HG03558 (cell line): Measurements from ENCODE around the gene ENPP3.

ENCODE experiments used
- ATAC-seq: cut with Tn5 transposase; IDR thresholded peaks from one replicate; pipeline ENCODE4 v1.9.1; 2021; ENCODE audit warnings: moderate number of reproducible peaks; ENCODE audit not compliant: unreplicated experiment; ENCODE audit errors: extremely low read depth

ENPP3 gene

DNA sequence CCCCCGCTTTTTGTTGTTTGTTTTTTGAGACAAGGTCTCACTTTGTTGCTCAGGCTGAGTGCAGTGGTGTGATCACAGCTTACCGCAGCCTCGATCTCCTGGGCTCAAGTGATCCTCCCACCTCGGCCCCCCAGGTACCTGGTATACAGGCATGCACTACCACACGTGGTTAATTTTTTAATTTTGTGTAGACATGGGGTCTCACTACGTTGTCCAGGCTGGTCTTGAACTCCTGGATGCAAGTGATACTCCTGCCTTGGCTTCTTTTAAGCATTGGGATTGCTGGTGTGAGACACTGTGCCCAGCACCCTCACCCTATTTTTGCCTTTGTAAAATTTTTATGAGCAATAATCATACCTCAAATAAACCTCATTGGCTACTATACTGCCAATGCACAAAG lies 5.5 kb downstream of the ENPP3 start:
- ATAC-seq: no peak

DNA sequence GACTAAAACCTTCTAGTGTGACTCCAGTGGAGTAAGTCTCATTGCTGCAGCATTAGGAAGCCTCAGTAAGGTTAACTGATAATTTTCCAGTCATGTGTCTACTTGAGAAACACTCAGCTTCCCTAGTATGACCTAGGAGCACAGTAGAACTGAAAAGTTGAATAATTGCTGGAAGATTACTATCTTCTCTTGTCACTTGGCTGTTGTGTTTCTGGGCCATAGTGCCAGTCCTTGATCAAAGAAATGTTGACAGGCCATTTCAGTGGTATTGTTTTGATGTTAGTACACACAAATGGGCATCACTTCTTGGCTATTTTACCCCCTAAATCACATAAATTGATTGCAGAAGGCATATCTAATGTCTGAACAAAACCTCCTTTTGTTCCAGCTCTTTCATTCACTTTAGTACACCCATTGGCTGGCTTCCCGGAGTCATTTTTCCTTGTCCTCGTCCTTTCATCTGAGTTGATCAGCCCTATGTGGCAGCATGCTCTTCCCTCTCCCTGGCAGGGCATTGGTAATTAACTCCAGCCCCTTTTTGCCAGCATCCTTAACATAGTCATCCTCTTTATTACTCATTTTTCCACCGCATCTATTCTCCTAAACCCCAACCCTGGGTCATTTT lies 6.0 kb downstream of the ENPP3 start:
- ATAC-seq: no peak

DNA sequence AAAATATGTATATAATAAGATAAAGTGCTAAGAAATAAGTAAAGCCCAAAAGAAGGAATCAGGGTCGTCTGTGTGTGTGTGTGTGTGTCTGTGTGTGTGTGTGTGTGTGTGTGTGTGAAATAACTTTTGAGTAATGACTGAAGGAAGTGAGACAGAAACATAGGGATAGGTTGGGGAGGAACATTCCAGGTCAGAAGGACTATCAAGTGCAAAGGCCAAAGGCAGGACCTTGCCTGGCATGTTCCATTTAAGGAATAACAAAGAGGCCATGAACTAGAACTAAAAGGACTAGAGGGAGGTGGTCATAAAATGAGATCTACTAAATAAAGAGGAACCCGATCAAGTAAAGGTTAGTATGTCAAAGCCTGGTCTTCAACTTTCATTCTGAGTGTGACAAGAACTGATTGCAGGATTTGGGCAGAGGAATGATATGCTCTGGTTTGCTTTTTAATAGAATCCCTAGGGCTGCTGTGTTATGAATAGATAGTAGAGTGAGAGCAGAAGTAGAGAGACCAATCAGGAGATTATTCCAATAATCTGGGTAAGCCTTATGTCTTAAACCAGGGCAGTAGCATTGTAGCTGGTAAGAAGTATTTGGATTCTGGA lies 6.9 kb downstream of the ENPP3 start:
- ATAC-seq: no peak

DNA sequence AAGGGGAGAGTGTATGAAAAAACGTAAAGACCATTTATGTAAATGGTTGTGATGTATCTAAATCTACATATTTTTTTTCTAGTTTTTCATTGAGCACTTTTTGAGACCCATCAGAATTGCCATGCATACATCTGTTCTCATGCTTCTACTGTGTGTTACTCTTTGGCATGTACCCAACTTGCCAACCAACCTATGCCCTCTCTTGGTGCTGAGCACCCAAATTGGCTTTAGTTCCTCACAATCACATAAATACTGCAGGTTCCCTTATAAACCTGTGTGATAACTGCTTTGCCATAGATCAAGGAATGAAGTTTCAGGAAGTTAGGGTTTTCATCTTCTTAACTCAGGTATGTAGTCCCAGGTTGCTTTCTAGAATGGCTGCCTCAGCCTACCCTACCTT lies 7.8 kb downstream of the ENPP3 start:
- ATAC-seq: no peak

DNA sequence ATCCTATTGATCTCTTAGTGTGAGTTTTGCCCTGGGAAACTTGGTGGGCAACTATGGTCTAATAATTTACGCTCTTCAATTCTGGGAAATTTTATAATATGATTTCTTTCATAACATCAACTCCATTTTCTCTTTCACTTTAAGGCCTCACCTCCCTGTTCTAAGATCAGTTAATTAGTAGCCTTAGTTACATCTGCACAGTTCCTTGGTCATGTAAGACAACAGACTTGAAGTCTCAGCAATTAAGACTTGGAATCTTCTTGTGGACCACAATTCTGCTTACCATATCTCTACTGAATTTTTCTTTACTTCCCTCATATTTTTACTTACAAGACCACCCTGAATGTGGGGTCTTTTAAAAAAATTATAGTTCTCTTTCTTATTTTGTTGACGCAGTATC lies 8.7 kb downstream of the ENPP3 start:
- ATAC-seq: no peak

DNA sequence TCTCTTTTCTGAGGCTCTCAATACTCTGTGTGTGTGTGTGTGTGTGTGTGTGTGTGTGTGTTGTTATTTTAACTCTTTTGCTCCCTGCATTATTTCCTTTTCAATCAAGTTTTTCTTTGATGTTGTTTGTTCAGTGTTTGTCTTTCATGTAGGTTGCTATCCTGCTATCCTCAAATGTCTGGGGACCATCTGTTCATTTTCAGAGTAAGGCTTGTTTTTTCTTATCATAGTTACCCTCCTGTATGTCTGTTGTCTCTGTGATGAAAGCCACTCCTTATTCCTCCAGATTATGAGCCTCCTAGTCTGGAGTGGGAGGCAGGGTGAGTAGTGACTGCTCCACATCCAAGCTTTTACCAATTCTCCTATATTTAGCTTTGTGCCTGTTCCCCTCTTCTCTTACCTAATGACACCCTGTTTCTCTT lies 9.2 kb downstream of the ENPP3 start:
- no peak for ATAC-seq

DNA sequence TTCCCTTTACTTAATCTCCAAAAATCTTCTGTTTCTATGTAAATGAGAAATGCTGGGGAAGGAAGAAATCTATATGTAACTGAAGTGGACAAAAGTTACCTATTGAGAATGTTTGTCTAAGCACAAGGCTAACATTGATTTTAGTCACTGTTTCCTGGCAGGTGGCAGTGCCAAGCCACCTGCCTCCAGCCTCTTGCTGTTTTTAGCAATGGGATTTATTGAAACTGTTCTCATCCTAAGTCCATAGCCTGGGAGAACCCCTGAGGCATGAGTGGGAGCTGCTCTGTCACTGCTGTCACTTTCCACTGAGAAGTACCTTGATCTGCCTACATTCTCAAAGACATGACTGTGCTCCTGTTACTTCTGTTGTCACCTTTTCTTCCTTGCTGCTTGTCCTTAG lies 14.7 kb downstream of the ENPP3 start:
- no peak for ATAC-seq

DNA sequence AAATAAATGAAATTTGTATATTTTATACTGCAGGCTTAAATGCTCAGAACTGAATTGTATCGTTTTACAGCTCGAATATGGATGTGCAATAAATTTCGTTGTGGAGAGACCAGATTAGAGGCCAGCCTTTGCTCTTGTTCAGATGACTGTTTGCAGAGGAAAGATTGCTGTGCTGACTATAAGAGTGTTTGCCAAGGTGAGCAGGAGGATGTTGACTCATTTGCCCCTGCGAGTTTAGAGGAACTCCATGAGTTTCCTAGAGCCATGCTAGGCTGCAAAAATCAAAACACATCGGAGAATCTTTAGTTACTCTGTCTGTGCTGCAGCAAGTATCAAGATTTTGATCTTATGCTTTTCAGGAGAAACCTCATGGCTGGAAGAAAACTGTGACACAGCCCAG lies 15.4 kb downstream of the ENPP3 start:
- ATAC-seq: no peak

DNA sequence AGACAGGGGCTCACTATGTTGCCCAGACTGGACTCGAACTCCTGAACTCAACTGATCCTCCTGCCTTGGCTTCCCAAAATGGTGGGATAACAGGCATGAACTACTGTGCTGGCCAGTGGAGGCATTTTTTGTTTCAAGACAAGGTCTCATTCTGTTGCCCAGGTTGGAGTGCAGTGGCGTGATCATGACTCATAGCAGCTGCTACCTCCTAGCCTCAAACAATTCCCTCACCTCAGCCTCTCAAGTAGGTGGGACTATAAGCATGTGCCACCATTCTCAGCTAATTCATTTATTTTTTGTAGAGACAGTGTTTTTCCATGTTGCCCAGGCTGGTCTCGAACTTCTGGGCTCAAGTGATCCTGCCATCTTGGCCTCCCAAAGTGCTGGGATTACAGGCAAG lies 17.2 kb downstream of the ENPP3 start:
- ATAC-seq: no peak

DNA sequence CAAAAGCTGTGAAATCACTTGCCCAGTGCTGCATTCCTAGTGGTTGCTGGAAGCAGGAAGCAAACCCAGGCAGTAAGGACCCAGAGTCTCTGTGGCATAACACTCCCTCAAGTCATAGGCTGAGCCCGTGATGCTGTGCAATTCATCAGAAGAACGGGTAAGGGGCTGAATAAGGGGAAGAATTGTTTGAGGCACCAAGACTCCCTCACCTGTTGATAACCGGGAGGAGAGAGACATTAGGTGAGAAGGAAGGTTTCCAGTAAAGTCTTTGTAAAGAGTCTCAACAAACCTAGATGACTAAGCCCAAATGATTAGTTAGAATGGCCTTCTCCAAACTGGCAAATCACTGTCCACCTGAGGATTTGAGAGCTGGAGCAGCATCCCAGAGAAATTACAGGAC lies 18.3 kb downstream of the ENPP3 start:
- ATAC-seq: no peak

DNA sequence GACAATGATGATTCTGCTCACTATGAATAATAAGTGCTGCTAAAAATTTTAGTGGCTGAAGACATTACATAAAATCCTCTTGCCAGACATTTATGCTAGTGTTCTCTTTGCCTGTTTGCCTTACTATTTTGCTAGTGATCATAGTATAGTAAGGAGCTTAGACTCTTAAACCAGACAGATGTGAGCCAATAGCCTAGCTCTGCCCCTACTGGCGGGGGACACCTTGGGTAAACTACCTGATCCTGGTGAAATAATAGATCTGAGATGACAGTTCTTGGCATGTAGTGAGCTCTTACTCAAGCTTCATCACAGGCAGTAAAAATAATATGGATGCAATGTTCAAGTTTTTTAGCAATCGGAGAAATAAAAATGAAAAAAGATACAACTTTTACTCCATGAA lies 18.8 kb downstream of the ENPP3 start:
- no peak for ATAC-seq

DNA sequence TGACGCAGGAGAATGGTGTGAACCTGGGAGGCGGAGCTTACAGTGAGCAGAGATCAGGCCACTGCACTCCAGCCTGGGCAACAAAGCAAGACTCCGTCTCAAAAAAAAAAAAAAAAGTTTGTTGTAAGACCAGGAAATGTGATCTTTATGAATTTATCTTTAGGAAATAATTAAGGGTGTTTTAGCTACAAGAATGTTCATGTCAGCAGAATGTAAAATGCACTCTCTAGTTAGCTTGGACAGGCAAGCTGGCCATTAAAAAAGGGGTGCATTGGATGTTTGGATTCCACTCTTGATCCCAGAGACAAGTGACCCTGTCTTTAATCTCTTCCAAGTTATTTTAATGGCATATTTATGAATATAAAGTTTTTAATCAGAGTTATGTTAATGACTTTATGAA lies 19.6 kb downstream of the ENPP3 start:
- ATAC-seq: no peak

DNA sequence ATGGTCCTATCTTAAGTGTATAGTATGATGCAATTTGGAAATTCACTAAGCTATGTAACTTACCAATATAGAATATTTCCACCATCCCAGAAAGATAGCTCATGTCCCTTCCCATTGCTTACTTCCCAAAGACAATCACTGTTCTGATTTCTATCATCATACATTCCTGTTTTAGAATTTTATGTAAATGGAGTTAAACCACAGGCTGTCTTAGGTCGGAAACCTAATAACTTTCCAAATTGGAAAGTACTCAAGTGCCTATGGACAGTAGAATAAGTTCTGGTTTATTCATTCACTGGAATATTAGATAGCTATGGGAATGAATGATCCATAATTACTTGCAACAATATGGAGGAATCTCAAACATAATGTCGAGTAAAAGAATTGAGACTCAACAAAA lies 20.1 kb downstream of the ENPP3 start:
- ATAC-seq: no peak

DNA sequence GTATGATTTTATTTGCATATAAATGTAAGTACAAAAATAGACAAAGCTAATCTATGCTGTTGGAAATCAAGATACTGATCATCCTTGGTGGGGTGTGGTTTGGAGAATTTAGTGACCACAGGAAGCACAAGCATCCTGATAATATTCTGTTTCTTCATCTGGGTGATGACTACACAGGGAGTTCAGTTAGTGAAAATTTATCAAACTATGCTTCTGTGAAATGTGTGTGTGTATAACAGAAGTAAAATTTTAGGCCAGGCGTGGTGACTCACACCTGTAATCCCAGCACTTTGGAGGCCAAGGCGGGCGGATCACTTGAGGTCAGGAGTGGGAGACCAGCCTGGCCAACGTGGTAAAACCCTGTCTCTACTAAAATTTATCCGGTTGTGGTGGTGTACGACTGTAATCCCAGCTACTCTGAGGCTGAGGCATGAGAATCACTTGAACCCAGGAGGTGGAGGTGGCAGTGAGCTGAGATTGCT lies 20.6 kb downstream of the ENPP3 start:
- ATAC-seq: no peak

DNA sequence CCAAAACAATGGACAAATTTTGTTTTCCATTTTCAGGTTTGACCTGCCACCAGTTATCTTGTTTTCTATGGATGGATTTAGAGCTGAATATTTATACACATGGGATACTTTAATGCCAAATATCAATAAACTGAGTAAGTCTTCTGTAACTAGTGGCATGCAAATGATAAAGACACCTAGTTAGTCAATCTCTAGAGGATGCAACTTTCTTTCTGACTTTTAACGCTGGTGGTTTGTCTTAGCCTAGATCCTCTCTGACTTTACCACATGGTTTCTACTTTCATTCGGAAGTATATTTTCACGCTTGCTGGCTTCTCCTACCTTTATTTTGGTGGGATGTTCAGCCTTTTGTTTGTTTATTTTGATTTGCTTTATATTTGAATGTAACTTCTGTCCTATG lies 21.2 kb downstream of the ENPP3 start:
- ATAC-seq: no peak

DNA sequence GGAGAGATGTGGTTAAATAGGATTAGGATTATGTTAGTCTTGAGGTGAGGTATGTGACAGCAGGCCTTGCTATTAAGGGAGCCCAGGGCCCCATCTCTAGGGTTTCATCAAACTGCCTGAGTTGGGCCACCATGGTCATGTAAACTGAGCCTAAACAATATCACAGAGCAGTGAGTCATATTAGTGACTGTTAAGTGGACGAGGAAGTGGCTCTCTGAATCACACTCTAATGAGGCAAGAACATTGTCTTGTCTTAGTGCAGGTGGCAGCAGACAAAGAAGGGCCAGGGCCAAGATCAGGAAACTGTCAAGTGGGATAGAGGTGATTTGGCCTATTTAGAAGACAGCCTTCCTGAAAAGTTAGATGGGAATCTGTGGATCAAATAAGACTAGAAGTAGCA lies 23.1 kb downstream of the ENPP3 start:
- no peak for ATAC-seq

DNA sequence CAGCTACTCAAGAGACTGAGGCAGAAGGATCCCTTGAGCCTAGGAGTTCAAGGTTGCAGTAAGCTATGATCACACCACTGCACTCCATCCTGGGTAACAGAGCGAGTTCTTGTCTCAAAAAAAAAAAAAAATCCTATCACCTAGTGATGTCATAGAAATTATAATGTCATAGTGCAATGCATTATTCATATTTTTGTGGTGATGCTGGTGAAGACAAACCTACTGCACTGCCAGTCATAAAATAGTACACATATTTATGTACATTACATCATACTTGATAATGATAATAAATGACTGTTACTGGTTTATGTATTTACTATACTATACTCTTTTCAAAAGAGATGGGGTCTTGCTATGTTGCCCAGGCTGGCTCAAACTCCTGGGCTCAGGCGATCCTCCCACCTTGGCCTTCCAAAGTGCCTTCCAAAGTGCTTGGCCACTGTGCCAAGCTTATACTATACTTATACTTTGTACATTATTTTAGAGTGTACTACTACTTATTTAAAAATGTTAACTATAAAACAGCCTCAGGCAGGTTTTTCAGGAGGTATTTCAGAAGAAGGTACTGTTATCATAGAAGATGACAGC lies 26.6 kb downstream of the ENPP3 start:
- ATAC-seq: no peak

DNA sequence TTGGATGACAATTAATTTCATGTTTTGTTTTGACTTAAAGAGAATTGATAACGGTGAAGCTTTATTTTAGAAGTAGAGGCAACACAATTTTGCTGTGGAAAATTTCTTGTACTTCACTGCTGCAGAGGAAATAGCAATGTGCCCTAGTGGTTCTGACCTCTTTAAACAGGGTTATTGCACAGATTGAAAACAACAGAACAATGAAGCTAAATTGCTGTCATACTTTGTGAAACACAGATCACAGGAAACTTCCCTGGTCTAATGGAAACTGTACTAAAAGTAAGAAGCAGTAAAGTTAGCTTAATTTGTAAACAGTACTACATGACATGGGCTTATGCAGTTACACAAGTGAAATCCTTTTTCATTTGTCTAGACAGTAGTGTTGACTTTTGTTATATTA lies 32.8 kb downstream of the ENPP3 start:
- no peak for ATAC-seq

DNA sequence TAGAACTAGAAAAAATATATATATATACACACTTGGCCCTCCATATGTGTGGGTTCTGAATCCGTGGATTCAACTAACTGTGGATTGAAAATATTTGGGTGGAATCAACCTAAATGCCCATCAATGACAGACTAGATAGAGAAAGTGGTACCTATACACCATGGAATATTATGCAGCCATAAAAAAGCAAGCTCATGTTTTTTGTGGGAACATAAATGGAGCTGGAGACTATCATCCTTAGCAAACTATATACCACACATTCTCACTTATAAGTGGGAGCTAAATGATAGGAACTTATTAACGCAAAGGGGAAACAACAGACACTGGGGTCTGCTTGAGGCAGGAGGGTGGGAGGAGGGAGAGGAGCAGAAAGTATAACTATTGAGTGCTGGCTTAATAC lies 36.1 kb downstream of the ENPP3 start:
- ATAC-seq: no peak

DNA sequence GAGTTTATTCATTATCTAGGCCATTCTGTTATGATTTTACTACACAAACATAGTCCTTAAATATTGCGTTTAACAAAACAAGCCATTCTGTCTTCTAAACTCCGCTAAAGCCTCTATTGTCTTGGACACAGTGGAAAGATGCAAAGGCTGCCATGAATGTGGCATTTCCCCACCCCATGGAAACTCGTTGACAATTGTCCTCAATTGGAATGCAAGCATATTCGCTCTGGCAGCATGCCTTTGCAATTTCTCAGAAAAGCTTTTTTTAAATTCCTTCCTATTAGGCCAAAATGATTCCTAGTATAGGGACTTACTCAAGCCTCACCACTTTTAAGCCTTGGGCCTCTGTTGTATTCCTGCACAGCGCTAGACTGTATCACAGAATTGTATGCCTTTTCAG lies 41.3 kb downstream of the ENPP3 start:
- ATAC-seq: no peak

DNA sequence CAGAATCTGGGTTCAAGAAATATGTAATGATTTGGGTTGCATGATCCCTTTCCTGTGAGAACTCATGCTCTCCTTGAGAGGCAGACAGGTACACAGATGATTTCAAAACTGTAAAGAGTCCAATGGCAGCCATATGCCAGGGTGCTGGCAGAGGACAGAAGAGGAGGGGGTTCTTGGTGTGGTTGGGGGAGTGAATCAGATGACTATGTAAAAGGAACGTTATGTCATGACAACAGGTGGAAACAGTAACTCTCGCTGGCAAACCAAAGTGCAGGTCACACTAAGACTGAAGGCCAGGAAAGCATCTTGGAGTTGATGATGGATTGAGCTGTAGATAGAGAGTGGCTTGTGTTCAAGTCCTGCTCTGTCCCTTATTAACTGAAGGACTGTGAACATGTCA lies 43.8 kb downstream of the ENPP3 start:
- ATAC-seq: no peak

DNA sequence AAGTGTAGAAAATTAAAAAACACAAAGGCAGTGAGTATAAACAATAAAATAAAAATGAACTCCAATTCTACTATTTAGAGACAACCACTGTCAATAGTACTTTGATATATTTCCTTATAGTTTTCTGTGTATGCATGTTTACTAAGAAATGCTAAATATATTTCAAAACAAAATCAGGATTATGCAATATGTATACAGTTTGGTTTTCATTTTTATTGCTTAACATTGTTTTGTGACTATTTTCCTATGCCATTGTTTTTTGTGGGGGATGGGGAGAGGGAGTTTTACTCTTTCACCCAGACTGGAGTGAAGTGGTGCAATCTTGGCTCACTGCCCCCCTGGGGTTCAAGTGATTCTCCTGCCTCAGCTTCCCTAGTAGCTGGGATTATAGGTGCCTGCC lies 44.5 kb downstream of the ENPP3 start:
- no peak for ATAC-seq
